IPS DF 19.7 (cell line): ENCODE measurements around the gene GFM2.
"Not testable (repeated sequence)": the region's sequence is repeated elsewhere in the genome, so short reads cannot be mapped to it uniquely, and the experiment has no call there.

ENCODE experiments used
- DNase-seq: peaks from one replicate; pipeline ENCODE4 v3.0.0-alpha.2; 2013; ENCODE audit warnings: low read depth, low spot score

GFM2 gene

DNA sequence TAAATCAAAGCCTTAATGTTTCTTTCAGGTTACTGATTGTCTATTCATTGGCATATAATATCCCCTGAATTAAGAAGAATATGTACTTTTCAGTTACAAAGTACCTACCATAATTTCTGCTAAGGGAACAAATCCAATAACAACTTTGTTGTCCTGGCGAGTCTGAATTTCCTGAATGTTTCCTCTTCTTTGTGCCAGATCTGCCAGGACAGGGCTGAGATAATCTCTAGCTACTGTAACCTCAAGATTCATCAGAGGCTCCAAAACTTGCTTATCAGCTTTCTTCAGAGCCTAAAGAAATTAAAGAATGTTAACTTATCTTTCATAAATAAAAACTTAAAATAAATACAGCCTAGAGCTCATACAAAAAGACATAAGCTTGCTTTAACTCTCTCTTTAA, 44.6 kb downstream of the GFM2 start:
- DNase-seq = no peak

- DNase-seq = no peak
Observed at GRCh38 chr5:74717596-74717995, 49.3 kb downstream of the GFM2 start.

DNA sequence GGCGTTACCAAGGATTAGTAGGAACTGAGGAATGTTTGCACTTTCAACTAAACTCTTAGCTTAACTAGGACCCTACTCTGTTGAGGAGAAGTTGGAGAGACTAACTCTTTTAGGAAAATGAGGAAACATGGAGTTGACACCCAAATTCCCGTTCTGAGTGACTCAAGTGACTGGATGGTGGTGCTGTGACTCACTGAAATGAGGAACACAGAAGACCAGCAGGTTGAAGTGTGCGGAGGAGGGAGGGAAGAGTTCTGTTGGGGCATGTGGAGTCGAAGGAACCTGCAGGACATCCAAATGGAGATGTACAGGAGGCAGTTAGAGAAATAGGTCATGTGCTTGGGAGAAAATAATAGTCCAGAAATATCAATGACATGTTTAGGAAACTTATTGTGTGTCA, 73.7 kb downstream of the GFM2 start:
- no peak for DNase-seq

GRCh38 chr5:74686962-74687751, 79.8 kb downstream of the GFM2 start:
- DNase-seq = no peak

- DNase-seq = no peak
Observed at GRCh38 chr5:74685979-74686631, 80.8 kb downstream of the GFM2 start.

GRCh38 chr5:74684900-74685851, 81.7 kb downstream of the GFM2 start, which contains the start of gene HEXB:
HEXB (plus strand) TSS chr5:74685233; CDS start chr5:74685261, 28 bp downstream.
- no peak for DNase-seq

- no peak for DNase-seq
Observed at GRCh38 chr5:74679966-74680365, 87.0 kb downstream of the GFM2 start.

DNA sequence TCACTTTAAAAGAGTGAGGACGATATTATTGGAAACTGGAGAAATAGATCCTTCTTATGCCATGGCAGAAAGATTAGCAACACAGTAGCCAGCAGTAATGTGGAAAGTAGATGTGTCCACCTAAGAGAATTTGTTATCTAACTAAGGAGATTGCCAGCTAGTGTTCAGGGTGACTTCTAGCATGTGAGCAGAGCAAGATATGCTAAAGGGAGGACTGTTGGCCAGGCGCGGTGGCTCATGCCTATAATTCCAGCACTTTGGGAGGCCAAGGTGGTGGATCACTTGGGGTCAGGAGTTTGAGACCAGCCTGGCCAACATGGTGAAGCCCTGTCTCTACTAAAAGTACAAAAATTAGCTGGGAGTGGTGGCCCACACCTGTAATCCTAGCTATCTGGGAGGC, 87.6 kb downstream of the GFM2 start:
- not testable (repeated sequence) for DNase-seq

- not testable (repeated sequence) for DNase-seq
Observed at GRCh38 chr5:74678123-74678522, 88.8 kb downstream of the GFM2 start.

GRCh38 chr5:74676466-74676865, 90.5 kb downstream of the GFM2 start:
- not testable (repeated sequence) for DNase-seq

- DNase-seq = no peak
Observed at GRCh38 chr5:74673011-74673790, 93.7 kb downstream of the GFM2 start.

DNA sequence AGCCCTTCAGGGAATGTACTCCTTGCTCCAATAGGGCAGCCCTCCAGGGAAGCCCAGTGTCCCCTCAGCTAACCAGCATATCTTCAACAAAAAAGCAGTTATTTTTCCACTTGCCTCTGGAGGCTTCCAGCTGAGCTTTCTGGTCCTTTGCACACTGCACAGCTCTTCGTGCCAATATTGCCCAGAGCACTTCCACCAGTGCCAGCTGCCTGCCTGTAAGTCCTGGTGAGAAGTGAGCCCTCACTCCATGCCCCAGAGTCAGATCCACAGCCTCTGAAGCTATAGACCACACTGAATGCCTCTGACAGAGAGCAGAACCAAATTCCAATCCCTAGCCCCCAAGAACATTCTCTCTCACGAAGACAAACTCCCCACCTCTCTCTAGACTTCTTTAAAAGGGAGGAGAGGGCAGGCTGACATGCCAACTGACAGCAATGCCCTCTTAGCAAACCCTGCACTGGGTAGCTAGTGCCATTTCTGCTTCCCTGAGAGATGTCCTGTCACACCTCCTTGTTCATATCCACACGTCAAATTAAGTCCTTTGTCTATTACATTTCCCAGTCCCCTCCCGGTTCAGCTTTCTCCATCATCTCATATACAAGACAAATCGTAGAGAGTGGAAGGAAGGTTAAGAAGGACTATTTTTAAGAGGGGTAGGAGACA, 94.6 kb downstream of the GFM2 start:
- DNase-seq = no peak
